Astrocyte (in vitro differentiated cells and primary cell): Measurements from ENCODE around the gene SNCAIP. TPM values are rescaled to one million over a fixed set of nuclear protein-coding genes. Genes with fewer than 3 reads are reported as not detected.
"Not testable (repeated sequence)": the region's sequence is repeated elsewhere in the genome, so short reads cannot be mapped to it uniquely, and the experiment has no call there.

Source experiments
- DNase-seq: peaks from one replicate; pipeline ENCODE4 v3.0.0-alpha.2; 2010; ENCODE audit warnings: low read depth
- FAIRE-seq: peaks from 2 replicates; lab custom pipeline; 2011; peaks lifted over from hg19 to GRCh38; lab: Jason Lieb, UNC
- H2AFZ ChIP-seq: 2 replicates; pipeline ENCODE4 v1.6.0; 2012; ENCODE audit warnings: low read depth, low read length, inconsistent platforms
- H3K27ac ChIP-seq: 2 replicates; pipeline ENCODE4 v1.5.1; 2011; ENCODE audit warnings: low read depth, low read length, inconsistent platforms
- H3K27me3 ChIP-seq: 2 replicates; pipeline ENCODE4 v1.6.0; 2011; ENCODE audit warnings: low read length, inconsistent platforms; ENCODE audit not compliant: insufficient read depth
- H3K36me3 ChIP-seq: 2 replicates; pipeline ENCODE4 v1.5.1; 2011; ENCODE audit warnings: low read length, inconsistent platforms; ENCODE audit not compliant: insufficient read depth
- H3K4me1 ChIP-seq: 2 replicates; pipeline ENCODE4 v1.5.1; 2011; ENCODE audit warnings: low read length, inconsistent platforms; ENCODE audit not compliant: insufficient read depth
- H3K4me2 ChIP-seq: 2 replicates; pipeline ENCODE4 v1.6.0; 2012; ENCODE audit warnings: low read length, inconsistent platforms
- H3K4me3 ChIP-seq: 2 replicates; pipeline ENCODE4 v1.5.1; 2011; ENCODE audit warnings: low read depth, mild to moderate bottlenecking, low read length, inconsistent platforms; ENCODE audit not compliant: insufficient read depth
- H3K79me2 ChIP-seq: 2 replicates; pipeline ENCODE4 v1.6.0; 2012; ENCODE audit warnings: mild to moderate bottlenecking, low read length, inconsistent platforms; ENCODE audit not compliant: insufficient read depth
- H3K9ac ChIP-seq: 2 replicates; pipeline ENCODE4 v1.6.0; 2012; ENCODE audit warnings: mild to moderate bottlenecking, low read length, inconsistent platforms
- H3K9me3 ChIP-seq: 2 replicates; pipeline ENCODE4 v1.5.1; 2012; ENCODE audit warnings: low read depth, mild to moderate bottlenecking, low read length, inconsistent platforms; ENCODE audit not compliant: insufficient read depth
- H4K20me1 ChIP-seq: 2 replicates; pipeline ENCODE4 v1.6.0; 2012; ENCODE audit warnings: low read length, inconsistent platforms; ENCODE audit not compliant: insufficient read depth
- H3K27ac Mint-ChIP-seq: one replicate; pipeline ENCODE4 v1.8.0; 2021; ENCODE audit warnings: mild to moderate bottlenecking, mixed read lengths; ENCODE audit not compliant: unreplicated experiment
- H3K27me3 Mint-ChIP-seq: one replicate; pipeline ENCODE4 v1.8.0; 2021; ENCODE audit warnings: low read depth, mixed read lengths; ENCODE audit not compliant: unreplicated experiment
- H3K36me3 Mint-ChIP-seq: one replicate; pipeline ENCODE4 v1.8.0; 2021; ENCODE audit warnings: low read depth, mixed read lengths; ENCODE audit not compliant: unreplicated experiment
- H3K4me1 Mint-ChIP-seq: one replicate; pipeline ENCODE4 v1.8.0; 2021; ENCODE audit warnings: low read depth, mixed read lengths; ENCODE audit not compliant: unreplicated experiment
- H3K4me3 Mint-ChIP-seq: one replicate; pipeline ENCODE4 v1.8.0; 2021; ENCODE audit warnings: mild to moderate bottlenecking, moderate library complexity, mixed read lengths; ENCODE audit not compliant: unreplicated experiment
- H3K9me3 Mint-ChIP-seq: one replicate; pipeline ENCODE4 v1.8.0; 2021; ENCODE audit warnings: mild to moderate bottlenecking, mixed read lengths; ENCODE audit not compliant: unreplicated experiment
- CTCF ChIP-seq: IDR thresholded peaks from 2 replicates; pipeline ENCODE4 v1.5.1; 2011; ENCODE audit warnings: low read depth, mild to moderate bottlenecking, inconsistent platforms, low read length, moderate library complexity; ENCODE audit not compliant: insufficient read depth
- EZH2 ChIP-seq: IDR thresholded peaks from 2 replicates; pipeline ENCODE4 v1.6.1; 2012; ENCODE audit warnings: mild to moderate bottlenecking, low read length, inconsistent platforms; ENCODE audit not compliant: insufficient read depth
- total RNA-seq: library from RNA; stranded (reverse); gene quantifications from 2 replicates; pipeline ENCODE4 v1.2.1, GENCODE V29; 2021

Gene SNCAIP
- total RNA-seq, 1 donor from 2014 or later = 1.7 TPM

GRCh38 chr5:122353361-122353760 lies 41.3 kb downstream of the SNCAIP start:
- FAIRE-seq, H3K9me3 ChIP-seq, H3K4me1 ChIP-seq, H3K4me2 ChIP-seq, H3K27me3 ChIP-seq, H3K79me2 ChIP-seq, H4K20me1 ChIP-seq, H3K4me1 Mint-ChIP-seq, H3K4me3 Mint-ChIP-seq, H3K36me3 ChIP-seq, H3K9me3 Mint-ChIP-seq, H3K36me3 Mint-ChIP-seq, H3K4me3 ChIP-seq, H3K27me3 Mint-ChIP-seq, H3K9ac ChIP-seq, DNase-seq, H3K27ac Mint-ChIP-seq, H2AFZ ChIP-seq, H3K27ac ChIP-seq: not testable (repeated sequence)

- Histone ChIP-seq H3K9ac (no peak overlapping the region), H2AFZ (no peak overlapping the region), H3K4me1 (no peaks in the 10 kb centered on the region), H3K79me2 (no peaks in the 10 kb centered on the region), H3K27ac (no peak overlapping the region), H4K20me1 (no peaks in the 10 kb centered on the region), H3K27me3 (no peaks in the 10 kb centered on the region), H3K4me2 (no peak overlapping the region), H3K4me3 (no peak overlapping the region), H3K9me3 (no peaks in the 10 kb centered on the region), H3K36me3 (no peaks in the 10 kb centered on the region)
- TF ChIP-seq EZH2 (no peak), CTCF (no peak)
- peaks cover 2% of the 10 kb centered on the region for H3K9me3 Mint-ChIP-seq
- DNase-seq (no peak), FAIRE-seq (no peak)
- no peaks in the 10 kb centered on the region for H3K36me3 Mint-ChIP-seq
- no peak overlapping the region for H3K4me3 Mint-ChIP-seq
- no peaks in the 10 kb centered on the region for H3K27me3 Mint-ChIP-seq
- H3K4me1 Mint-ChIP-seq = peaks cover 2% of the 10 kb centered on the region
- no peak overlapping the region for H3K27ac Mint-ChIP-seq
Observed at GRCh38 chr5:122354293-122354692, 42.3 kb downstream of the SNCAIP start.

- DNase-seq (no peak), FAIRE-seq (no peak)
- Histone ChIP-seq H3K4me1 (no peaks in the 10 kb centered on the region), H3K9me3 (no peaks in the 10 kb centered on the region), H3K9ac (no peak overlapping the region), H3K4me3 (no peak overlapping the region), H3K4me2 (no peak overlapping the region), H3K79me2 (no peaks in the 10 kb centered on the region), H4K20me1 (no peaks in the 10 kb centered on the region), H3K27ac (no peak overlapping the region), H3K36me3 (no peaks in the 10 kb centered on the region), H3K27me3 (no peaks in the 10 kb centered on the region), H2AFZ (no peak overlapping the region)
- H3K4me1 Mint-ChIP-seq = peaks cover 2% of the 10 kb centered on the region
- H3K9me3 Mint-ChIP-seq = peaks cover 2% of the 10 kb centered on the region
- no peak overlapping the region for H3K27ac Mint-ChIP-seq
- TF ChIP-seq CTCF = no peak
- TF ChIP-seq EZH2 = no peak
- no peaks in the 10 kb centered on the region for H3K36me3 Mint-ChIP-seq
- no peak overlapping the region for H3K4me3 Mint-ChIP-seq
- no peaks in the 10 kb centered on the region for H3K27me3 Mint-ChIP-seq
Observed at GRCh38 chr5:122355324-122355723, 43.3 kb downstream of the SNCAIP start.
